Left ventricle myocardium superior (tissue), 1 donor: Measurements from ENCODE around the gene STARD6. TPM values are rescaled to one million over a fixed set of nuclear protein-coding genes. Genes with fewer than 3 reads are reported as not detected.
"Not testable (repeated sequence)": the region's sequence is repeated elsewhere in the genome, so short reads cannot be mapped to it uniquely, and the experiment has no call there.

Experiments
- ATAC-seq: fragments of 200-7000 bp; cut with Tn5 transposase; one replicate; pipeline ENCODE4 v1.9.1; 2020; ENCODE audit warnings: mild to moderate bottlenecking, moderate library complexity
- DNase-seq: peaks from one replicate; pipeline ENCODE4 v3.0.0-alpha.2; 2020
- intact Hi-C: fragments of 100-400 bp; cut with micrococcal nuclease; formaldehyde crosslinking; loops from one replicate; pipeline ENCODE4 v1.11.0; 2022
- total RNA-seq: library from RNA; stranded (reverse); fragmentation: NEBNext Ultra II Directional; extraction: Animal tissue kit (Norgen Biotek cat#: 25700); gene quantifications from one replicate; pipeline ENCODE4 v1.2.1, GENCODE V29; 2021
- donor health status: DM: no; HTN: yes; CAD: no; lungs with severe emphysema.

STARD6 gene
- total RNA-seq, 1 donor from 2014 or later, result not detected

DNA sequence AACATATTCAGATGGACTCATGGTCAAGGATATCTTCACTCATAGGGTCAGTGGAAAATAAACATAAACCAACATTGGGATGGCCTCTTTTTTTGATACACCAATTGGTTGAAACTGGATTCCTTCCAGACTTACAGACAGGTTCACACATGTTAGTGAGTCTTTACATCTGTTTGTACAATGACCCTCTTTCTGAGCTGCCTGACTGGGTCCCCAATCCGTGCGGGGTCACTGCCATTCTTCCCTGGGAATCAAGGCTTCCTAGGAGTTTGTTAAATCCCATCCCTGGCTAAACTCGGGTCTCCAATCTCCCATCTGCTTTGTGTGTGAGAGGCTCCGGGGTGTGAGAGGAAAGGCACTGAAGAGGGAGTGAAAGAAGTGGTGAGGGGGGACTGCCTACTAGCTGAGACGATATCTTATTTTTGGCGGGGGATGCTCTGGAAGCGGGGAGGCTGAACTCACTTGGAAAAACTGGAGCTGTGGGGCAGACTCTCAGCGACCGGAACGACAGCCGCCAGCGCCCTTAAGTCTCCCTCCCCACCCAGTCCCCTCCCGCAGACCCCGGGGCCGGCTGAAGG, 487 bp downstream of the STARD6 start:
- peak; percentile 72 for ATAC-seq

DNA sequence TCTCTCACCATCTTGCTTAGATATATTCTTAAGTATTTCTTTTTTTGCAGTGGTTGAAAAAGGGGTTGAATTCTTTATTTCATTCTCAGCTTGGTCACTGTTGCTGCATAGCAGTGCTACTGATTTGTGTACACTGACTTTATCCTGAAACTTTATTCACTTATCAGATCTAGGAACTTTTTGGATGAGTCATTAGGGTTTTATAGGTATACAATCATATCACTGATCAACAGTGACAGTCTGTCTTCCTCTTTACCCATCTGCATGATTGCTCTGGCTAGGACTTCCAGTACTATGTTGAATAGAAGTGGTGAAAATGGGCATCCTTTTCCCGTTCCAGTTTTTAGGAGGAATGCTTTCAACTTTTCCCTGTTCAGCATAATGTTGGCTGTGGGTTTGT, 6.5 kb downstream of the STARD6 start:
- intact Hi-C loops, result no loop called here
- ATAC-seq, result no peak
- no peak for DNase-seq

More for the DNA sequence above, 487 bp downstream of the STARD6 start:
- no peak for DNase-seq
- intact Hi-C loops, result no loop called here

- no peak for DNase-seq
- intact Hi-C loops, result no loop called here
- ATAC-seq, result no peak
These were observed 19.4 kb downstream of the STARD6 start for GRCh38 chr18:54338230-54338629.

DNA sequence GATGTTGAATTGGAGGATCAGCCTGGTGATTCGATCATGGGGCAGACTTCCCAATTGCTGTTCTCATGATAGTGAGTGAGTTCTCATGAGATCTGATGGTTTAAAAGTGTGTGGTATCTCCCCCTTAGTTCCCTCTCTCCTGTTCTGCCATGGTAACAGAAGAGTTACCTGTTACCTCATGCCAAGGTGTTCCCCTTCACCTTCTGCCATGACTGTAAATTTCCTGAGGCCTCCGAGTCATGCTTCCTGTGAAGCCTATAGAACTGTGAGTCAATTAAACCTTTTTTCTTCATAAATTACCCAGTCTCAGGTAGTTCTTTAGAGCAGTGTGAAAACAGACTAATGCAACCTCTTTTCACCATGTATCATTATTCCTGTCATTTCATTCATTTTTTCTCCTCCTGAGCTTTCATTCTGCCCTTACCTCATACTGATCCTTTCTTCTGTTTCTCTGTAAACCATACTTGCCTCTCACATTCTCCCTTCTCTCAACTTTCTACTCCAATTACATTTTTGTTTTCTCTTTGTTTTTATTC, 22.0 kb downstream of the STARD6 start:
- ATAC-seq (no peak), DNase-seq (no peak)
- intact Hi-C loops, result no loop called here

DNA sequence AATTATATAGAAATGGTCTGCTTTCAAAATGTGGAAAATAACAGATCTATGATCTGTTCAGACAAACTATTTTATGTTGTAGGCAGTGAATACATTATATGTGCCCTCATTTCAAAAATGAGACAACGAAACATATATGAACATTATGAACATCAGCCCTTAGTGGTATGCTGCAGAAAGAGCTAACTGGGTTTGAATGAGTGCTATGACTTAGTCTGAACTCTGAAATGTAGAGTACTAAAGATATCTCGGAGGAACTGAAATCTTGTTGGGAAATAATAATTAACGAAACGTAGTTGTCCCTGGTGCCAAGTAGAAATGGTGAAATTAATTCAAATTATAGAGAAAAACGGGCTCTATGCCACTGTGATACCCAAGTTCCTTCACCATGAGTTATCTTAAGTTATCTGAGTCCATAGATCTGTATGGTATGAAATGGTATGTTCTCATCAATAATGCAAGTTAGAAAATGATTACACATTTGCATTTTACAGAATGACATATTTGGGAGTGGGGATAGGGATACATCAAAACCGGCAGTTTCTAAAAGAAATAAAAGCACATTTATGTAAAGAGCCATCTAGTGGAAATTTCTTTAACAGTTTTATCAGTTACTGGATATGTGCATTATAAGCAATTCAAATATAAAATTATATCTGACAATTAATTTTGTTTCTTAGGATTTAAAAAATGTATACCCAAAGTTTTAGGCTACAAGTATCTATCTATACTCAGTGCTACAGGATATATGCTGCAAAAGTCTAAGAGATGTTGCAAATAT, 26.7 kb downstream of the STARD6 start:
- intact Hi-C loops, result no loop called here
- ATAC-seq (no peak), DNase-seq (no peak)

DNA sequence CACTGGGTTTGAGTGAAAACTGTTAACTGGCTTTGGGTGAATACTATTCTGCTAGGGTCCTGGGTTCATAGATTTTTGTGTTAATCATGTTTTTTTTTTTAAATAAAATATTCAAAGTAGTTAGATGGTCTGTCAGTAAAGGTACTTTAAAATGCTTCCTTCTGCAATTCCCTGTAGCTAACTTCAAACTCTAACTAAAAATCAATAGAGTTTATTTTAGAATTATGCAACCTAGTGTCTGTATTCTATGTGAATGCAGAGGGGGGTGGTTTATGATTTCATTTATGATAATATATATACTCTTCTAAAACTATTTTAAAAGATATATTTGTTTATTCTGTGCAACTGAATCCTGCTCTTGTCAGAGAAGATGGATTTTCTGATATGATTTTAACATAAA, 27.9 kb downstream of the STARD6 start:
- ATAC-seq (no peak), DNase-seq (no peak)
- intact Hi-C loops, result no loop called here

GRCh38 chr18:54327818-54328217, 29.8 kb downstream of the STARD6 start:
- ATAC-seq, result no peak
- no peak for DNase-seq
- intact Hi-C loops, result no loop called here

DNA sequence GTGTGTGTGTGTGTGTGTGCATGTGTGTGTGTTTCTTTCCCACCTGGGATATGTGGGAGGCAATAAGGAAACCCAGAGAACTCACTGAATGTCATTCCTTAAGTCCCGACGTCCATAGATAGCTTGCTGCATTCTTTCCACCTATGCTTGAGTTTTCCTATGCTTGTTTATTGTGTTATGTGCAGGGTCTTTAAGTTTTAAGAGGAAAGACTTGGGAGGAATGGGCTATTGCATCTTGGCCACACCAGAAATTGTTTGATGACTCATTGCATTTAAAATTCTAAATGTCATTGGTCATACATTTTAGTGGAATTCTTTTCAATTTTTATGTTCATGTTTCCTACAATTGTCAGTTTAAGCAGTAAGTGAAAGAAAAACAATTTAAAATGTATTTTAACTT, 33.7 kb downstream of the STARD6 start:
- no peak for ATAC-seq
- no peak for DNase-seq
- intact Hi-C loops, result no loop called here

DNA sequence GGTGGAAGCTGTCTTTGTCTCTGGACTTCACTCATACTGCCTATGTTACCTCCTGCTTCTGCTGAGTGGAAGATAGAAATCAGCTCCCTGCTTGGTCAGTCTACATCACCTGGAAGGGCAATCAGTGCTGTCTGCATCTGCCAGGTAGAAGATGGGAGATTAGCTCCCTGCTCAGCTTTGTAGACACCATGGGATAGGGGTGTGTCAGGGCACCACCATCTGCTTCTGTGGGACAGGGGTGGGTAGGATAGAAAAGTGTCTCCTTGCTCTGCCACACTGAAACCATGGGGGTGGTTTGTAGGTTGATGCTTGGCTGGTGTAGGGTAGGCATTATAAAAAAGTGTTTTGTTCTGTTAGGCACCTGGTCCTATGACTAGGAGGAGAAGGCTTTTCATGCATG, 34.1 kb downstream of the STARD6 start:
- no peak for ATAC-seq
- DNase-seq, result no peak
- intact Hi-C loops, result no loop called here

GRCh38 chr18:54316071-54316820, 41.4 kb downstream of the STARD6 start:
- DNase-seq, result no peak
- ATAC-seq, result no peak
- intact Hi-C loops, result no loop called here

DNA sequence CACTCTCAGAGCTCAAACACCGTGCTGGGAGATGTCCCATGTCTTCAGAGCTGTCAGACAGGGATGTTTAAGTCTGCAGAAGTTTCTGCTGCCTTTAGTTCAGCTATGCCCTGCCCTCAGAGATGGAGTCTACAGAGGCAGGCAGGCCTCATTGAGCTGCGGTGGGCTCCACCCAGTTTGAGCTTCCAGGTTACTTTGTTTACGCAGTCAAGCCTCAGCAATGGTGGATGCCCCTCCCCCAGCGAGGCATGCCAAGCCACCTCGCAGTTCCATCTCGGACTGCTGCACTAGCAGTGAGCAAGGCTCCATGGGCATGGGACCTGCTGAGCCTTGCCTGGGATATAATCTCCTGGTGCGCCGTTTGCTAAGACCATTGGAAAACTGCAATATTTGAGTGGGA, 48.1 kb downstream of the STARD6 start:
- DNase-seq, ATAC-seq, intact Hi-C loops: not testable (repeated sequence)

- intact Hi-C loops, result no loop called here
- DNase-seq (no peak), ATAC-seq (no peak)
These were observed 54.2 kb downstream of the STARD6 start for GRCh38 chr18:54303408-54303807.

GRCh38 chr18:54298991-54299390, 58.7 kb downstream of the STARD6 start:
- intact Hi-C loops, DNase-seq, ATAC-seq: not testable (repeated sequence)

- ATAC-seq (no peak), DNase-seq (no peak)
- intact Hi-C loops, result no loop called here
These were observed 61.6 kb downstream of the STARD6 start for GRCh38 chr18:54296062-54296461.

DNA sequence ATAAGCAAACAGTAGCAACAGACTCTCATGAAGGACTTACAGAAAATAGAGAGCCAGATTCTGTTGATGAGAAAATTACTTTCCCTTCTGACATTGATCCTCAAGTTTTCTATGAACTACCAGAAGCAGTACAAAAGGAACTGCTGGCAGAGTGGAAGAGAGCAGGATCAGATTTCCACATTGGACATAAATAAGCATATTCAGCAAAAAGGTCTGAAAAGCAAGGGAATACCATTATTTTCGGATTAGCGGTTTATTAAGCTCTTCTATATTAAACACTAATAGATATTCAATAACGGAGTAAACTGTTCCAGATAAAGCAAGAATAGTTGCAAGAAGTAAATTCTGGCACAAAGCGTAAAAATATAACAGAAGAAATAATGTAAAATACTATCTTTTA, 63.4 kb downstream of the STARD6 start:
- ATAC-seq, result no peak
- intact Hi-C loops, result no loop called here
- no peak for DNase-seq

- peak; percentile 97 for ATAC-seq
- peak; percentile 65 for DNase-seq
- intact Hi-C loops, result no loop called here
These were observed 72.5 kb downstream of the STARD6 start for GRCh38 chr18:54284981-54285785.

DNA sequence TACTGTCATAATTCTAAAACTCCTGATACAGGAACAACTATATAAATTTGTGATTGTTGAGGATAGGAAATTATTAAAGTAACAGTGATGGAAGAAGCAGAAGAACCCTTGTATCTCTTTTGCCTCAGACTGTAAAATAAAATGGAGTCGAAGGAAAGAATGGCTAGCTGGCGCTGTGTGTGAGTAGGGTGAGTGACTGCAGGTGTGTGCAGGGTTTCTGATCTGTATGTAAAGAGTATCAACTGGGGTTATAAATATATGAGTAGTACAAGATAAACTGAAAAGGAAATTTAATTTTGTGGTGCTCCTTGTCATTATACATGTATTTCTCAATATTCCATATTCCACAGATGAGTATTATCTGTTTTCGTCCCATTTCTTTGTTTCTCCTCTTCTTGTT, 73.1 kb downstream of the STARD6 start:
- intact Hi-C loops, result no loop called here
- no peak for ATAC-seq

DNA sequence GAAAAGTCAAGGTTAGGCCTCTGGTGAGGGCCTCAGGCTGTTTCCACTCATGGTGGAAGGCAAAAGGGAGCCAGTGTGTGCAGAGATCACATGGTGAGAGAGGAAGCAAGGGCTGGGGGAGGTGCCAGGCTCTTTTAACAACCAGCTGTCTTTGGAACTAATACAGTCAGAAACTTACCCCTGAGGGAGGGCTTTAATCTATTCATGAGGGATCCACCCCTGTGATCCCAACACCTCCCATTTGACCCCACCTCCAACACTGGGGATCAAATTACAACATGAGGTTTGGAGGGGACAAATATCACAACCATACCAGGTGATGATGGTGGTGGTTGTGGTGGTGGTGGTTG, 77.5 kb downstream of the STARD6 start:
- intact Hi-C loops, result no loop called here
- ATAC-seq, result no peak
- no peak for DNase-seq

More for the DNA sequence above, 73.1 kb downstream of the STARD6 start:
- no peak for DNase-seq

- intact Hi-C loops, result loop anchor here (10.0 kb wide), 1 partner anchor 115 kb away; no protein-coding TSS in a partner anchor
- DNase-seq, result no peak
- no peak for ATAC-seq
These were observed 78.0 kb downstream of the STARD6 start for GRCh38 chr18:54279477-54280219.
